GM21526 (cell line): Measurements from ENCODE around the gene ZNF189.

Experiments used
- ATAC-seq: cut with Tn5 transposase; IDR thresholded peaks from one replicate; pipeline ENCODE4 v1.9.1; 2021; ENCODE audit warnings: moderate library complexity; ENCODE audit not compliant: unreplicated experiment, low FRiP score

Gene ZNF189

DNA sequence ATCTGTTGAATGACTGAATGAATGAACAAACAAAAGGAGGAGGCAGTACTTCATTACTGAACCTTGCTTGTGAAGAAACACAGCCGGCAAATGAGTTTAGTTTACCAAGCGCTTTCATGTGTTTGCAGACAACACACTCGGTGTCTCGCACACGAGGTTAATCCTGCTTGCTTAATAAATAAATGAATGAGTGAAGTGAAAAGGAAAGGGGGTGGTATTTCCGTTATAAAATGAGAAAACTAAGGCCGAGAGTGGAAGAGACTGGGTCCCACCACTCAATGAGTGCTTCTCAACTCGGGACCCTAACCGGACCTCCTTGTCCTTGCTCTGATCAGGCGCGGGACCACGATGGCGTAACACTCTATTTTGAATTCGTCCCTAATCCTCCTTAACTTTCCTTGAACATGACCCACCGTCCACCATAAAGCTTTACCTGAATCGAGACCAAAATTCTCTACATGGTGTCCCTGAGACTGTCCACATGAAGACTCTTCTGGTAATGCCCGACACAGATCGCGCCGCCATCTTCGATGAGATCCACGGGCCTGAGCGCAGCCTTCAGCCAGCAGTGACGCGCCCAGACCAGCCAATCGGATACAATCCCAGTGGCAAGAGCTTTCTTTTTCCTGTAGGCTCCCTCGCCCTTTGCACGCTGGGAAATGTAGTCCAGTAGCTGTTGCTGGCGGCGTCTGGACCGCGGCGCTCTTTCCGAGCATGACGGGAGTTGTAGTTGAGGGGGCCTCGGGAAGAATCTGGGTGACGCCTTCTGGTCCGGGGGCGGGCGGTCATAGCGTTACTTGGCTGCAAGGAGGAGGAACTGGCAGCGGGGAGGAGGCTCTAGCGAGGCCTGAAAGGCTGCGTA, at the start of gene ZNF189, which contains the start of gene MRPL50:
ZNF189 (plus strand) TSS at position 784 of the 862 bp plus-strand sequence. CDS start 306 bp downstream, outside the sequence.
MRPL50 (minus strand) TSS at position 551 of the 862 bp plus-strand sequence; CDS start at position 525, 26 bp downstream.
- ATAC-seq: peak; percentile 99

DNA sequence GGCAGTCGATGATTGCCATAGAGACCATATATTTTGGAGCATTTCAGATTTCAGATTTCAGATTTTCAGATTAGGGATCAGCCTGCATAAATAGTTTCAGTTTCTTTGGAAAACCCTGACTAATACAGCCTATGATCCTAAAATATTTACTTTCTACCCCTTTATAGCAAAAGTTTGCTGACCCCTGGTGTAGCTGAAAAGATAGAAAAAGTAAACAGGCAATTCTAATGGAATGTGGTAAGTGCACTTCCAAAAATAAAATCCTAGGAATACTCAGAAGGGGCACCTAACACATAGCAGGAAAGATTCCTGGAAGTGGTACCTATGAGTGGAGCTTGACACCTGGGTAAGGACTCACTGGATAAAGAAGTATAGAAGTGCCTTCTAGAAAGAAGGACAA, 48.4 kb upstream of the ZNF189 start:
- ATAC-seq: no peak

DNA sequence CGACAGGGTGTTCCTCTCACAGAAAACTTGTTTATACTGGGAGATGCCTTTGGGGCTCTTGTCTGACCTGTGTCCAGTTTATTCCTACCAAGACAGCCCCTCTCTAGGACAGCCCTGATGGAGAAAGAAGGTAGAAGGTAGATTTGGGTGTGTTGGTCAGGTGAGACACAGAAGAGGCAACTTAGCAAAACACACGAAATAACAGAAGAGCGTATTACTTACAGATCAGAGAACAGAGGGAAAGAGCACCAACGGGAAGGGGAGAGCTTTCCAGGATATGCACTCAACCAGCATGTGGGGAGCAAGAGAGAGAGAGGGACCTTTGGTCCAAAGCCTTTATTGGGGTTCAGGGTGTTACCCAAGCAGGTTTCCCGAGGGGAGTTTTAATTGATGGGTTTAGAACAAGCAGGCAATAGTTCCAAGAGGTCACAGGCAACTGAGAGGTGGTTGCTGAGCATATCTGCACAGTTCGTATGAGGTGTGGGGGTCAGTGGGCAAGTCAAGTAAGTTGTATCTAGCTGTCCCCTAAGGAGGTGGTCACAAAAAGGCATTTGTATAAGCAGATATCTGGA, 45.7 kb upstream of the ZNF189 start:
- no peak for ATAC-seq

DNA sequence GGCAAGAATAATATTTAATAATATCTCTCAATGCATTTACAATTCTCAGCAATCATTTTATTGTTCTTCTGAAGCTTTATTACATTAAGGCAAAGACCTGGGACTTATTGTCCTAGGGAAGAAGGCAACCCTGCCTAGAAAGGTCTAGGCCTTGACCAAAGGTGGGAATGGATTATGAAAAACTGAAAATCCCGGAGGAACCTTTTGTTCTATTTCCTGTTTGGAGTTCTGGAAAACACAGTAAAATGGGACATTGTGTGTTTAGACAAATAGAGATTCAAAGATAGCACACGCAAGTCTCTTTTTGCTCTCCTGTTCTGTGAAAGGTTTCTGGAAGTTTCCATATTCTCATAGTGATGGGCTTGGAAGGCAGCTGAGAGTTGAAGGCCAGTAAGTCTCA, 45.0 kb upstream of the ZNF189 start:
- no peak for ATAC-seq

DNA sequence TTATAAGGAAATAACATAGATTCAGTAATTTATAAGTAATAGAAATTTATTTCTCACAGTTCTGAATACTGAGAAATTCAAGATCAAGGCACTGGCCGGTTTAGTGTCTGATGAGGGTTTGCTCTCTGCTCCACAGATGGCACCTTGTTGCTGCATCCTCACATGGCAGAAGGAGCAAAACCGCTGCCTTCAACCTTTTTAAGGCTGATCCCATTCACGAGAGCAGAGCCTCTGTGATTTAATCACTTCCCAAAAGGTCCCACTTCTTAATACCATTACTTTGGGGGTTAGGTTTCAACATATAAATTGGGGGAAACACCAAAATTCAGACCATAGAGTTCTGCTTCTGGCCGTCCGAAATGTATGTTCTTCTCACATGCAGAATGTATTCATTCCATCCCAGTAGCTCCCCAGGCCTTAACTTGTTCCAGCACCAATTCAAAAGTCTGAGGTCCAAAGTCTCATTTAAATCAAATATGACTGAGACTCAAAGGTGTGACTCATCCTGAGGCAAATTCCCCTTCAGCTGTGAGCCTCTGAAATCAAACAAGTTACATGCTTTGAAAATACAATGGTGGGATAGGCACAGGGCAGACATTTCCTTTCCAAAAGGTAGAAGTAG, 44.4 kb upstream of the ZNF189 start:
- no peak for ATAC-seq

DNA sequence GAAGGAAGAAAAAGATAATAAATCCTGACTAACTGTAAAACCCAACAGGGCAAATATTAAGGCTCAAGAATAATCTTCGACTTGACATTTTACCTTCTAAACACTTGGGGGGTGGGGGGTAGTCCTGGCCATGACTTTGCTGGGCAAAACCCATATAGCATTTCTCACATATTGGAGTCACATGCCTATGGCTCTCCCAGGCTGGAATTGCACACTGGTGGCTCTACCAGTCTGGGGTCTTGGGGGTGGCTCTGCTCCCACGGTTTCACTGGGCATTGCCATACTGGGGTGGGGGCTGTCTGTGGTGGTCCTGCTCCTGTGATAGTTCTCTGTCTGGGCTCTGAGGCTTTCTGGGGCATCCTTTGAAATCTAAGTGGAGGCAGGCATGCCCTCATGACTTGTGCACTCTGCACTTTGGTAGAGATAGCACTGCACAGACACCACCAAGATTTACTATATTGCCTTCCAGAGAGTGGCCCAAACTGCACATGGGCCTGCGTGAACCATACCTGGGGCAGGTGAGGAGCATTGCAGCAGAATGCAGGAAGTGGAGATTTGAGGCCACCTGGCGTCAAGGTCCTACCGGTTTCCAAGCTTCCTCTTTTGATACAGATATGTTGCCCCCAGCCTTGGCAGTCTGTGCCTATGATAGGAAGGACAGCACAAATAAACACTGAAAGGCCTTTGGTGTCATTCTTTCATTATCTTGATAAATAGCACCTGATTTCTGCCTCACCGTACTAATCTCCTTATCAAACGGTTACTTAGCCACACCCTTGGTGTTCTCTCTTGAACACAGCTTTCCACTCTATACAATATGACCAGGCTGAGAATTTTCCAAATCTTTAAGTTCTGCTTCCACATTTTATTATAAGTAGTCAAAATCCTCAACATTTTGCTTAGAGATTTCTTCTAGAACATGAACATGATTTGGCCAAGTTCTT, 43.6 kb upstream of the ZNF189 start:
- no peak for ATAC-seq

DNA sequence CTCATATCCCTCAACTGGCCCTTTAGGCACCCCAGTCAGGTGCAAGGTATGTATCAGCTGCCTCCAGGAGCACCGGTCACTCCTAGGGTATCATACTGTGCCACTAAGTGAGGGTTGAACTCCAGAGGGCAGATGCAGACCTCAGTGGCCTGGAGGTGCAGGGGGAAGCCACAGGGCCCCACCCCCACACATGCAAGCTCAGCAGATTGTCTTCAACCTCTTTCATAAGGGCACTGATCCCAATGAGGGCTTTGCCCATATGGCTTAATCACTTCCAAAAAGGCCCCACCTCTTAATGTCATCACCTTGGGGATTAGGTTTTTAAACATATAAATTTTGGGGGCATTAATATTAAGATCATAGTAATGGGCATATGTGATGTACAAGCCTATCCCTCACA, 42.0 kb upstream of the ZNF189 start:
- no peak for ATAC-seq

DNA sequence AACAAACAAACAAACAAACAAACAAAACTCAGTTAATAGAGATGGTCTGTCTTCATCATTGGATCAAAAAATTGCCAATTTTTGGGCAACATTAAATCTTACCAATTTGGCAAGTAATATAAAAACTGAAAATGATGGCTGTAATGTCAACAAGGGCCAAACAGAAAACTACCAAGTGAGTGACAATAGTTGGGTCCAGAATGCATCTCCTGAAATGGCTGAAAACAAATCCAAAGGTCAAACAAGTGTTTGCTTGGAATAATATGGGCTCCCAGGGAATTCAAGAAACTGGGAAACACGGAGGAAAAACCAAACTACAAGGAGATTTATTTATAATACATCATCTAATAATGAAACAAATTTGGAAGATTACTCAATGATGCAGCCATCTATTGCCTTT, 39.0 kb upstream of the ZNF189 start:
- ATAC-seq: no peak

DNA sequence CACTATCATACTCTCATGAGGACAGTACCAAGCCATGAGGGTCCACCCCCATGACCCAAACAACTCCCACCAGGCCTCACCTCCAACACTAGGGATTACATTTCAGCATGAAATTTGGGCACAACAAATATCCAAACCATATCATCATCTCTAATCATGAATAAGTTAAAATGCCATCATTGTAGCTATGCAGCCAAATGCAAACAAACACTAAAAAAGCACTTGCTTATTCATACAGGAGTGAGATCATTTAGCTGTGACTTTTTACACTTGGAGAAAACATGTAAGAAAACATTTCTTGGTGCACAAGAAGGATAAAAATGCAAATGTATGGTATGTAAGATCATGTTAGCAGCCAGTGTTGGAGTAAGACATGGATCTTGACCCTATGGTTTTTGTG, 38.0 kb upstream of the ZNF189 start:
- ATAC-seq: no peak

DNA sequence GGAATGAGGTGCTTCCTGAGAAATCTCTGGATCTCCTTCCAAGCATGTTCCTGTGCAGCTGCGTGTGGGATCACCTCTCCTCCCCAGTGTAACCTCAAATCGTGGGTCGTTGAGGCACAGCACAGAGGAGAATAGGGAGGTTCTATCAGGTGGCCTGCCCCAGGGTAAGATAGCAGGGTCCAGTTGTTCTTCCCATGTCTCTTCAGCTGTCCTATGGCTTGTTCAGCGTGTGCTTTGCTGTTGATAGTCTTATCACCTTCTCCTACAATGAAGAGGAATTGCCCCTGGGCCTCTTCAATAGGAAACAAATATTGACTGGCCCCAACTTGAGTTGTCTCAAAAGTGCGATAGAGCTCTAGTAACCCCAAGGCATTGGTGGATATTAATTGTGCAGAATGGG, 36.2 kb upstream of the ZNF189 start:
- no peak for ATAC-seq

DNA sequence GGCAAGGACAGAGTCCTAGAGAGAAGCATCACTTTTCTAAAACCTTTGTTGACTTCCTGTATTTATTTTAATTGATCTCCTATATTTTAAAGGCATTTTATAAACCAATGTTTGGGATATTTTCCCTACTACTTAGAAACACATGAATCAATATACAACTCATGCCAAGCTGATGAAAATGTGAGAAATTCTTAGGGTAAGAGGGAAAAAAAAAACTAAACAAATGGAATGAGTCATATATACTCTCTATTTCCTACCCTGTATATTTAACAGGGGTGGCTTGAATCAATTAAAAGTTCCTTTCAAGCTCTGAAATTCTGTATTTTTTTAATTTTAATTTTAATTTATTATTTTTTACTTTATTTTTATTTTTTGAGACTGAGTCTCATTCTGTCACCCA, 33.5 kb upstream of the ZNF189 start:
- ATAC-seq: no peak

DNA sequence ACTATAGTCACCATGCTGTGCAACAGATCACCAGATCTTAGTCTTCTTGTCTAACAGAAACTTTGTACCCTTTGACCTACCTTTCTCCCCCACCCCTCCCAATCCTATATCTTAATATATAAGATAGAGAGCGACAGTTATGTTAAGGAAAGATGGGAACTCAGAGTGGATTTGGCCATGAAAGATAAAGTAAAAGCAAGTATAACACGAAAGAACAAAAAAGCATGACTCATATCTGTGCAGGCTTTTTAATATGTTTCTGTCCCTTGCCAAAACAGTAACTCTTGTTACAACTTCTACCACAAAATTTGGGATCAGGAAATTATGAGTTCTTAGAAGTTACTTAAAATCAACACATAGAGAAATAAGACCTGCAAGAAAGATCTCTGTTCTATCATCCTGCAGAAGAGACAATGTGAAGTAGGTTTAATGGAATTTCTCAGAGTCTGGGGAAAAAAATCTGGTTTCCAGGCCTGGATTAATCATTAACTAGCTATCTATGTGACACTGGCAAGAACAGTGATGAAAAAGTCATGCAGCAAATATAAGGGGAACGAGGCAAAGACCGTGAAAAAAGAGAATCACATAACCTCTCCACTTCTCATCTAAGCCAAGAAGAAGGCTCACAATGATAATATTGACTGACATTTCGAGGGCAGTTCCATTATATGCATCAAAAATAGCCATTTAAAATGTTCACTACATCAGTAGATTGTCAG, 32.5 kb upstream of the ZNF189 start:
- no peak for ATAC-seq

DNA sequence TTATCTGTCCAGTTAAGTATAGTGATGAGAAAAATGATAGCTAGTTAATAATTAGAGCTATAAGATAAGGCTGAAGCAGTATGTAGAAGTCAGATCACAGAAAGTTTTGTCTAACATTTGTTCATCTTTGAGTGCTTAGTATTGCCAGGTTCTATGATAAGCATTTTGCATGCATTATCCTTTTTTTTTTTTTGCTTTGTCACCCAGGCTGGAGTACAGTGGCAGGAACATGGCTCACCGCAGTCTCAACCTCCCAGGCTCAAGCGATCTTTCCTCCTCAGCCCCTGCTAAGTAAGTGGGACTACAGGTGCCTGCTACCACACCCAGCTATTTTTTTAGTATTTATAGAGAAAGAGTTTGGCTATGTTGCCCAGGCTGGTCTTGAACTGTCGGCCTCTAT, 31.3 kb upstream of the ZNF189 start:
- no peak for ATAC-seq

DNA sequence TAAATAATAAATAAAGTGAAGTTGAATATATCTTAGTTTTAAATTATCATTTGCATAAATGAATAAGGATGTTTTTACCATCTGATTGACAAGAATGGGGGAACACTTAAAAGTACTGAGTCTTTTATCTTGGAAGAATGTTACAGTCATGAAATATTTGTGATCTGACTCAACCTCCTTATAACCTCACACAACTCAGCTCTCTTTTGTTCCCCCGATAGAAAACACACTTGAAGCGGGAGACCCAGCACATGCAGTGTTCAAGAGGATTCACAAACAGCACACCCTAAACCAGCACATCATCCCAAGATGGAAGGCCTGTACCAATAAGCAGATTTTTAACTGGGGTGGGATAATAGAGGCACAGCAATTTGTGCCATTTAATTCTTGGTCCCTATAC, 29.4 kb upstream of the ZNF189 start:
- ATAC-seq: no peak

DNA sequence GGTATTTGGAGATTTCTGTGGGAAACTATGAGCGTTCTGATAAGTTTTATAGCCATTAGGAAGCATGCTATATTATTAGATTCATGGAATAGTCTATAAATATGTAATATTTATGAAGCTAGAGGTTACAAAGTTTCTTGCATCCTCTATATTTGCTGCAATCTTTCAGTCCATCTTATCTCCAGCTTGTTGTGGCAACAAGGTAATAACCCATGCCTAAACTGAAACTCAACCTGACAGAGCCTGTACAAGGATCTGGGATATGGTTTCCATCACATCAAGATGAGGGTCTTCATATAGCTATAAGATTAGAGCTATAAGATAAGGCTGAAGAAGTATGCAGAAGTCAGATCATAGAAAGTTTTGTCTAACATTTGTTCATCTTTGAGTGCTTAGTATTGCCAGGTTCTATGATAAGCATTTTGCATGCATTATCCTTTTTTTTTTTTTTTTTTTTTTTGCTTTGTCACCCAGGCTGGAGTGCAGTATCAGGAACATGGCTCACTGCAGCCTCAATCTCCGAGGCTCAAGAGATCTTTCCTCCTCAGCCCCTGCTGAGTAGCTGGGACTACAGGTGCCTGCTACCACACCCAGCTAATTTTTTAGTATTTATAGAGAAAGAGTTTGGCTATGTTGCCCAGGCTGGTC, 28.6 kb upstream of the ZNF189 start:
- ATAC-seq: no peak

DNA sequence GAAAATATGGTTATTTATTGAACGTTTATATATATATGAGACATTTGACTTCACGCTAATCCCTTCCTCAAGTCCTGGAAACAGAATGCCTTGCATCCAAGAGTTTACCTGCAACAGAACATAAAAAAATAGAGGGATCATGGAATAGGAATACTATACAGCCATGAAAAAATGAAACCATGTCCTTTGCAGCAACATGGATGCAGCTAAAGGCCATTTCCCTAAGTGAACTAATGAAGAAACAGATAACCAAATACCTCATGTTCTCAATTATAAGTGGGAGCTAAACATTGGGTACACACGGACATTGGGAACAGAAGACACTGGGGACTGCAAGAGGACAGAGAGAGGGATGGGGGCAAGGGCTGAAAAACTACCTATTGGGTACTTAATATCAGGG, 26.8 kb upstream of the ZNF189 start:
- no peak for ATAC-seq

DNA sequence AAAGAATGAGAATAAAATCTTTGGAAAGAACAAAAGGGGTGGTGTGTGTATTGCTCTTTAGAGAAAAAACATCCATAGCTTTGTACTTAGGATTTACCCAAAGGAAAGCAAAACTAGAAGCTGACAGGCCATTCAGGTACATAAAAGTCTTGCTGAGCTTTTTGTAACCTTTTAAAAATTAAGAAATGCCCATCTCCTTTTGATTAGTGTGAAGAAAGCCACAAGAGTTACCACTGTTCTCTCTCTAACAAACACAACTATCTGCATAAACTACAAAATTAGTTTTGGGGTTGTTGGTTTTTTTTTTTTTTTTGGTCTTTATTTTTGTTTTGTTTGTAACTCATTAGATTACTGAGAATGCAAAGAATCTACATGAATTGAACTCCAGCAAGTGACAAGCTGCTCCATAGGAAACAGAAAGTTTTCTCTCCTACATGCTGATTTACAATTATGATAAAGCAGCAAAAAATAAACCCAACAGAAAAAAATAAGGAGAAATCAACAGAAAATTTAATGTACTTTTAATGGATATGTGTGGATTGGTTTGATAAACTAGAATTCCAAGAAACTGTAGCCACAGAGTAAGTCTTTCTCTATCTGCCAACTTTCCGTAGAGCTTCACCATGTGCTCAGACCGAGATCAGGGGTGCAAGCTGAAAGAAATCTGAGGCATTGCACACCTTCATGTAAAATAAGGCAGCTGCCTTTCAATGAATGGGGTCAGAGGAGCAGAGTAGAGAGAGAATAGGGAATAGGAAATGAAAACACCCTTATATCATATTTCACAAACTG, 26.1 kb upstream of the ZNF189 start:
- no peak for ATAC-seq

DNA sequence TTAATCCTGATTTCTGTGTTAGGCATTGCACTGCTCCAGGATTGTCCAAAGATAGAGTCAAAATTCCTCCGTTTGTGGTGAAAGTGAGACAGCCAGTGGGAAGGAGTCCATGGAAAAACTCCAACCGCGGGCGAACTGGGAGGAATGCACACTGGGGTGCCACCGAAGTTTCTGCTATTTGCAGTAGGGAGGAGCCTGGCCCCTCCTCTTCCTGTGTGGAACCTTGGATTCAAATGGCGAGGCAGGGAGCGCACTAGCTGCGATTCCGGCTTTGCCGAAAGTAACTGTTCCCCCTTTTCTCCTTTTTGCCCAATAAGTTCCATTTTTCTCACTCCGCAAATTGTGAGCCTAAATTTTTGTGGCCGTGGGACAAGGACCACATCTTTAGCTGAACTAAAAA, 23.1 kb upstream of the ZNF189 start:
- no peak for ATAC-seq
